ENCODE data around the gene CRIM1. TPM values are rescaled to one million over a fixed set of nuclear protein-coding genes. Genes with fewer than 3 reads are reported as not detected.

The CRIM1 gene
- total RNA-seq, 2 donors from 2014 or later, result 55.7 to 90.7 TPM

DNA sequence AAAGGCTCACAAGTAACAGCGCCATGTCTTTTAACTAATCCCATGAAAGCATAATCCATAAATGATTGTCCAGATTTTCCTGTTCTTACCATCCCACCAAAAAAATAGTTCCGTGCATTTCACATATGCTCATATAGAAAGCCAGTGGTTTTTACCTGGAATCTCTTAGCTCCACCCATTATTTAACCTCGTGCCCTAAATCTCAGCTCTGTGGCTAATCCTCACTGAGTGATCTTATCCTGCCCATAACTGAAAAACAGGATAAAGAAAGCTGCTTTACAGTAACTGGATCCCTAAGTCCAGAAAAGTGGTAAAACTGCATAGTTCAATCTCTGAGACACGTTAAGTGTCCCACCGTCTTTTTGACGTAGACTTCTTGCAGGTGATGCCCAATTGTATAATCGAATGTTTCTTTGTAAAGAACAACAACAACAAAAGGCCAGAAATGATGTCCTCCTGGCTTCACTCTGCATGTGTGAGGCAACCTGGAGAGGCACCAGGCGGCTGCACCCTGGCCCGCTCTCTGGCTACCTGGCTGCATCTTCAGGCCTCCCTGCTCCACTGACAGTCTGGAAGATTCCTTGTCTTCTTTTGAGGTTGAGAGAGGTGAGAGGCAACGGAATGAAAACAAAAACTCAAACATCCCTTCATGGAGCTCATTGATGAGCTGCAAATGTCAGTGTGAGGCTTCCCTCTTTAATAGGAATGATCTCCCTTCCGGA is 203.8 kb downstream of the CRIM1 start:
- Histone ChIP-seq H3K4me1 (peaks cover 4% of the 10 kb centered on the region), H3K4me3 (no peak overlapping the region), H3K36me3 (no peaks in the 10 kb centered on the region), H3K9me3 (no peaks in the 10 kb centered on the region), H3K27ac (no peak overlapping the region), H3K27me3 (no peaks in the 10 kb centered on the region), H3K9ac (ENCODE audit: low read depth in 2 of 2, low read length in 2 of 2) (no peak overlapping the region)
- intact Hi-C loops (cut with DNase I), result no loop called here
- TF ChIP-seq, protein P1, sequence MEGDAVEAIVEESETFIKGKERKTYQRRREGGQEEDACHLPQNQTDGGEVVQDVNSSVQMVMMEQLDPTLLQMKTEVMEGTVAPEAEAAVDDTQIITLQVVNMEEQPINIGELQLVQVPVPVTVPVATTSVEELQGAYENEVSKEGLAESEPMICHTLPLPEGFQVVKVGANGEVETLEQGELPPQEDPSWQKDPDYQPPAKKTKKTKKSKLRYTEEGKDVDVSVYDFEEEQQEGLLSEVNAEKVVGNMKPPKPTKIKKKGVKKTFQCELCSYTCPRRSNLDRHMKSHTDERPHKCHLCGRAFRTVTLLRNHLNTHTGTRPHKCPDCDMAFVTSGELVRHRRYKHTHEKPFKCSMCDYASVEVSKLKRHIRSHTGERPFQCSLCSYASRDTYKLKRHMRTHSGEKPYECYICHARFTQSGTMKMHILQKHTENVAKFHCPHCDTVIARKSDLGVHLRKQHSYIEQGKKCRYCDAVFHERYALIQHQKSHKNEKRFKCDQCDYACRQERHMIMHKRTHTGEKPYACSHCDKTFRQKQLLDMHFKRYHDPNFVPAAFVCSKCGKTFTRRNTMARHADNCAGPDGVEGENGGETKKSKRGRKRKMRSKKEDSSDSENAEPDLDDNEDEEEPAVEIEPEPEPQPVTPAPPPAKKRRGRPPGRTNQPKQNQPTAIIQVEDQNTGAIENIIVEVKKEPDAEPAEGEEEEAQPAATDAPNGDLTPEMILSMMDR (IDR thresholded peaks at IDR 0.05), result no peak
- no peak for DNase-seq

DNA sequence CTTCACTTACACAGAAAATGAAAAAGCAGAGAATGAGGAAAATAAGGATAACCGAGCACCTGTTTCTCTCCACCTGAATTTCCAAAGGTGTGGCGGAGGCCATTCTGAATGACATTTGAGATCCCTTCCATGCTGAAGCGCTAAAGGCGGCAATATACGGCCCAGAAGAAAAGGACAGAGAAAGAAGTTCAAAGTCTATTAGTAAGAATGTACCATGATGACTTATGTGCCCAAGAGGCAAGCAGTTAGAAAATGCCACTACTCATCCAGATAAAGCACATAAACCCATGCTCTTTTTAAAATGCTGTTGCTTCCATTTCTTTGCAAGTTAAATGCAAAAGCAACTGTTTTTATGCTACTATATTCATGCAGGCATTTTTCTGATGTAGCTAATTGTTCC is 205.1 kb downstream of the CRIM1 start:
- no peak overlapping the region for H3K4me3 ChIP-seq
- no peaks in the 10 kb centered on the region for H3K36me3 ChIP-seq
- intact Hi-C loops (cut with DNase I), result no loop called here
- H3K9ac ChIP-seq (ENCODE audit: low read depth in 2 of 2, low read length in 2 of 2), result no peak overlapping the region
- H3K4me1 ChIP-seq, result peaks cover 4% of the 10 kb centered on the region
- no peak for DNase-seq
- H3K27ac ChIP-seq, result peak overlapping the region; percentile 54
- H3K27me3 ChIP-seq, result no peaks in the 10 kb centered on the region
- TF ChIP-seq, protein P1 (IDR thresholded peaks at IDR 0.05), result no peak
- H3K9me3 ChIP-seq, result no peaks in the 10 kb centered on the region

DNA sequence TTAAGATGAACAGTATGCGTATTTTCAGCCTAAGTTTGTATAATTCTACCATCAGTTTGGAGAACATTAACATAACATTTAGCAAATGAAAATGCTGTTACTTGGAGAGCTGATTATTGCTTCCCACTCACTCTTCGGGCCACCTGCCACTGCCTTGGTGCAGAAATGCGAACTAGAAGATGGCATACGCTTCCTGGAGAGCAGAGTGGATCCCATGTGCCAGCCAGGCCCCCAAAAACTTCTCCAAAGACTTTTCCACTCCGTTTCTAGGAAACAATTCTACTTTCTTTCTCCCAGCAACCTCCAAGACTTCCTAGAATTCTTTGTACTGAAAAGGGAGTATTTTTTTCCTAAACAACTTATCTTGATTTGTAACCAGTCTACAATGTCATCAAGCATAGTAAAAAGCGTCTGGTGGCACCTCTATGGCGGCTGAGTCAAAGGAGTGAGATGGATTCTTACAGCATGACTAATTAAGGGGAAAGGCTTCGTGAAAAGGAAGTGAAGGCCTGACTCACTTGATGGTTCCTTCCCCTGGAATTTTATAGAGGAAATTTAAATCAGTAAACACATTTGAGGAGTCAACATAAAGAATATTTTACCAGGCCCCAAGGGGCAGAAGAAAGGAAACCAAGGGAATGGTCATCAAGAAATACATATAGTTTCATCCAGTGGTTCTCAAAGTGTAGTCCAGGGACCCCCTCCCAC is 205.8 kb downstream of the CRIM1 start:
- Histone ChIP-seq H3K9ac (ENCODE audit: low read depth in 2 of 2, low read length in 2 of 2) (no peak overlapping the region), H3K36me3 (no peaks in the 10 kb centered on the region), H3K4me1 (peaks cover 4% of the 10 kb centered on the region), H3K4me3 (no peak overlapping the region), H3K27ac (peak overlapping the region; percentile 60), H3K27me3 (no peaks in the 10 kb centered on the region), H3K9me3 (no peaks in the 10 kb centered on the region)
- intact Hi-C loops (cut with DNase I), result no loop called here
- peak; percentile 61 for DNase-seq
- TF ChIP-seq, protein P1 (IDR thresholded peaks at IDR 0.05), result no peak

DNA sequence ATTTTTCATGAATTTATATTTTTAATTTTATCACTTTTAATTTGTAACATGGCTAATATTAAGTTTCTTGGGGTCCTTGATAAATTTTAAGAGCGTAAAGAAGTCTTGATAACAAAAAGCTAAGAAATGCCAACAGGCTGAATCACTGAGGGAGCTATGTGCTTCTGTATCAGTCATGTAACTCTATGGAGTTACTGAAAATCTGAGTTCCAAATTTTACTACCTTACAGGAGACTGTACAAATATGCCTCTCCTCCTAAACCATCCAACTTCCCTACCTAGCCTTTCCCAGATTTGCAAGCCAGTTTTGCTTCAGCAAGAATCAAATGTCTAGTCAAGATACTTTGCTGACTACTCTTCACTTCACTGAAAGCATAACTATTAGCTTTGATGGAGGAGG is 206.7 kb downstream of the CRIM1 start:
- Histone ChIP-seq H3K4me1 (peaks cover 4% of the 10 kb centered on the region), H3K4me3 (no peak overlapping the region), H3K36me3 (no peaks in the 10 kb centered on the region), H3K9ac (ENCODE audit: low read depth in 2 of 2, low read length in 2 of 2) (no peak overlapping the region), H3K27ac (peak overlapping the region; percentile 60), H3K9me3 (no peaks in the 10 kb centered on the region), H3K27me3 (no peaks in the 10 kb centered on the region)
- DNase-seq, result no peak
- intact Hi-C loops (cut with DNase I), result no loop called here
- TF ChIP-seq, protein P1 (IDR thresholded peaks at IDR 0.05), result no peak

DNA sequence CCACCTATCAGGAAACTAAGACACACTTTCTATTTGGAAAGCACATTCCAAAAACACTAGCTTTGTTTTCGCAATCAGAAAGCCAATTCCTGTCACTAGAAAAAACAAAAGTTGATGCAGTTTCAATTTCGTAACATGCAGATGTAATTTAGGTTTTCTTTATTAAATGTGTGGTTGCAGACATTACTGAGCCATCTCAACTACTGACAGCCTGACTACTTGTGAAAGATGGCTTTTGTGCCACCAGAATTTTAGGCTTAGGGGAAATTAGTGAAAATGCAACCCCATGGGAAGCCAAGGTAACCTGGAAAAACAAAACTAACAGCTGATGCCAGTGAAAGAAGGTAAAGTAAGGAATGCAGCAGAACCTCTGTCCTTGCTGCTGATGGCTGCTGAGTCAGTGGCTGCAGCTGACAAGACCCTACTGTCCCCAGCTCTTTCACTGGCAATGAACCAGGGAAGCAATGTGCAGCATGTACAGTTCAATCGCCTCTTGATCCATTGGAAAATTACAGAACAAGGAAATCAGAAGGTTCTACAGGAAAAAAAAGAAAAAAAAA is 207.5 kb downstream of the CRIM1 start:
- H3K4me3 ChIP-seq, result no peak overlapping the region
- no peaks in the 10 kb centered on the region for H3K9me3 ChIP-seq
- no peaks in the 10 kb centered on the region for H3K36me3 ChIP-seq
- H3K27me3 ChIP-seq, result no peaks in the 10 kb centered on the region
- intact Hi-C loops (cut with DNase I), result no loop called here
- peaks cover 4% of the 10 kb centered on the region for H3K4me1 ChIP-seq
- H3K9ac ChIP-seq (ENCODE audit: low read depth in 2 of 2, low read length in 2 of 2), result no peak overlapping the region
- TF ChIP-seq, protein P1 (IDR thresholded peaks at IDR 0.05), result no peak
- H3K27ac ChIP-seq, result peak overlapping the region; percentile 60
- DNase-seq, result no peak
